ENCODE measurements around the gene OVOL3. TPM values are rescaled to one million over a fixed set of nuclear protein-coding genes. Genes with fewer than 3 reads are reported as not detected.

The OVOL3 gene
- total RNA-seq, 1 donor from 2014 or later = not detected

DNA sequence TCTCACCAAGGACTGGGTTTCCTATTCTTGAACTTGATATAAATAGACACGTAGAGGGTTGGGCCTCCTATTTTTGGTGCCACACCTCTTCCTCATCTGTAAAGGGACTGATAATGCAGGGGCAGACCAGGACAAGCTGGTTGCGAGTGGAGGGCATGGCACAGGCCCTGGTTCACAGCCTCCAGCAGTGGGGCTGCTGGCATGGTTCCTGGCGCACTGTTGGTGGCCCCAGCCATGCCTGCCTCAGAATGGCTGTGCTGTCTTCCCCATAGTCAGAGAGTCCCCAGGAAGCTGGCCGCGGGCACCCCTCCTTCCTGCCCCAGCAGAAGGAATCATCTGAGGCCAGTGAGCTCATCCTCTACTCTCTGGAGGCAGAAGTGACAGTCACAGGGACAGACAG lies 10.5 kb upstream of the OVOL3 start:
- no peaks in the 10 kb centered on the region for H3K36me3 Mint-ChIP-seq (ENCODE audit: unreplicated experiment)

DNA sequence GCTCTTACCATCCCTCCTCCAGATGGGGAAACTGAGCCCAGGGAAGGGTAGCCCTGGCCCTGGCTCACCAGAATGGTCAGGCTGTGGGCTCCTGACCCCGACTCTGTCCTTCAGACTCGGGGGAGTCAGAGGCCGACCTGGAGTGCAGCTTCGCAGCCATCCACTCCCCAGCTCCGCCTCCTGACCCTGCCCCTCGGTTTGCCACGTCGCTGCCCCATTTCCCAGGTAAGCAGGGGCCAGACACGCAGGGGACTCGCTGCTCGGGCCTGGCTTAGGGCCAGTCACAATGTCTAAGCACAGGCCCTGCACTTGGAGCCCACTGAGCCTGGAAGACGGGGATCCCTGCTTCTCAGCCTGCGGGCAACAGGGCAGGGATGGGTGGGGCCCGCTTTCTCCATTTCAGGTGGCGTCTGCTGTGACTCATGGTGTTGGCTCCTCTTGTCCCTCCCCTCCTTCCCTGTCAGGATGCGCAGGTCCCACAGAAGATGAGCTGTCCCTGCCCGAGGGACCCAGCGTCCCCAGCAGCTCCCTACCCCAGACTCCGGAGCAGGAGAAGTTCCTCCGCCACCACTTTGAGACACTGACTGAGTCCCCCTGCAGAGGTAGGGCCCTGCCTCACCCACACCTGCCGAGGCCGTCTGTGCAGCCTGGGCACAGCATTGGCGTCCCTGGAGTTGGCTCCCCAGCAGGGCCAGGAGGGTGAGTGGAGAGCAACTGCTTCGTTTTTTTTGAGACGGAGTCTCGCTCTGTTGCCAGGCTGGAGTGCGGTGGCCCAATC lies 9.2 kb upstream of the OVOL3 start:
- H3K9me3 Mint-ChIP-seq (ENCODE audit: unreplicated experiment) = peaks cover 6% of the 10 kb centered on the region
- no peaks in the 10 kb centered on the region for H3K36me3 Mint-ChIP-seq (ENCODE audit: unreplicated experiment)
- H3K4me1 Mint-ChIP-seq (ENCODE audit: low read depth, unreplicated experiment) = no peaks in the 10 kb centered on the region
- H3K4me3 Mint-ChIP-seq (ENCODE audit: unreplicated experiment) = no peak overlapping the region
- TF ChIP-seq, protein P1, sequence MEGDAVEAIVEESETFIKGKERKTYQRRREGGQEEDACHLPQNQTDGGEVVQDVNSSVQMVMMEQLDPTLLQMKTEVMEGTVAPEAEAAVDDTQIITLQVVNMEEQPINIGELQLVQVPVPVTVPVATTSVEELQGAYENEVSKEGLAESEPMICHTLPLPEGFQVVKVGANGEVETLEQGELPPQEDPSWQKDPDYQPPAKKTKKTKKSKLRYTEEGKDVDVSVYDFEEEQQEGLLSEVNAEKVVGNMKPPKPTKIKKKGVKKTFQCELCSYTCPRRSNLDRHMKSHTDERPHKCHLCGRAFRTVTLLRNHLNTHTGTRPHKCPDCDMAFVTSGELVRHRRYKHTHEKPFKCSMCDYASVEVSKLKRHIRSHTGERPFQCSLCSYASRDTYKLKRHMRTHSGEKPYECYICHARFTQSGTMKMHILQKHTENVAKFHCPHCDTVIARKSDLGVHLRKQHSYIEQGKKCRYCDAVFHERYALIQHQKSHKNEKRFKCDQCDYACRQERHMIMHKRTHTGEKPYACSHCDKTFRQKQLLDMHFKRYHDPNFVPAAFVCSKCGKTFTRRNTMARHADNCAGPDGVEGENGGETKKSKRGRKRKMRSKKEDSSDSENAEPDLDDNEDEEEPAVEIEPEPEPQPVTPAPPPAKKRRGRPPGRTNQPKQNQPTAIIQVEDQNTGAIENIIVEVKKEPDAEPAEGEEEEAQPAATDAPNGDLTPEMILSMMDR (IDR thresholded peaks at IDR 0.05; ENCODE audit: partially characterized antibody, unreplicated experiment) = no peak
- no peak for DNase-seq
- peaks cover 5% of the 10 kb centered on the region for H3K27me3 Mint-ChIP-seq (ENCODE audit: unreplicated experiment)
- H3K27ac Mint-ChIP-seq (ENCODE audit: unreplicated experiment) = no peak overlapping the region

More for the DNA sequence above, 10.5 kb upstream of the OVOL3 start:
- peaks cover 6% of the 10 kb centered on the region for H3K9me3 Mint-ChIP-seq (ENCODE audit: unreplicated experiment)
- TF ChIP-seq, protein P1 (IDR thresholded peaks at IDR 0.05; ENCODE audit: partially characterized antibody, unreplicated experiment) = no peak
- H3K27ac Mint-ChIP-seq (ENCODE audit: unreplicated experiment) = no peak overlapping the region
- peaks cover 5% of the 10 kb centered on the region for H3K27me3 Mint-ChIP-seq (ENCODE audit: unreplicated experiment)
- no peak for DNase-seq
- H3K4me1 Mint-ChIP-seq (ENCODE audit: low read depth, unreplicated experiment) = no peaks in the 10 kb centered on the region
- no peak overlapping the region for H3K4me3 Mint-ChIP-seq (ENCODE audit: unreplicated experiment)

DNA sequence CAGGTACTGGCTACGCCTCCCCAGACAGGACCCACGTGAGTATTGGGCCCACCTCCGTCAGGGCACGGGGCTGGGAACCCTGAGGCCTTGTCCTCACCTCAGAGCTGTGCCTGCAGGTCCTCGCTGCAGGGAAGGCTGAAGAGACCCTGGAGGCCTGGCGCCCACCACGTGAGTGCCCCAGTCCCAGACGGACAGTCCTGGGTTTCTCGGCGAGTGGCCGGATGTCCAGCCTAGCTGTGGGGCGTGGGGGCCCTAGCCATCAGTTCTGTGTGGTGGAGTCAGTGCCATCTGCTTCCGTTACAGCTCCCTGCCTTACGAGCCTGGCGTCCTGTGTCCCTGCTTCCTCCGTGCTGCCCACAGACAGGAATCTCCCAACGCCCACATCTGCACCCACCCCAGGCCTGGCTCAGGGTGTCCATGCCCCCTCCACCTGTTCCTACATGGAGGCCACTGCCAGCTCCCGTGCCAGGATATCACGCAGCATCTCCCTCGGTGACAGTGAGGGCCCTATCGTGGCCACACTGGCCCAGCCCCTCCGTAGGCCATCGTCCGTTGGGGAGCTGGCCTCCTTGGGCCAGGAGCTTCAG lies 7.8 kb upstream of the OVOL3 start:
- H3K27me3 Mint-ChIP-seq (ENCODE audit: unreplicated experiment) = peaks cover 5% of the 10 kb centered on the region
- DNase-seq = no peak
- H3K27ac Mint-ChIP-seq (ENCODE audit: unreplicated experiment) = no peak overlapping the region
- no peaks in the 10 kb centered on the region for H3K4me1 Mint-ChIP-seq (ENCODE audit: low read depth, unreplicated experiment)
- no peaks in the 10 kb centered on the region for H3K36me3 Mint-ChIP-seq (ENCODE audit: unreplicated experiment)
- H3K9me3 Mint-ChIP-seq (ENCODE audit: unreplicated experiment) = peaks cover 5% of the 10 kb centered on the region
- H3K4me3 Mint-ChIP-seq (ENCODE audit: unreplicated experiment) = no peak overlapping the region
- TF ChIP-seq, protein P1 (IDR thresholded peaks at IDR 0.05; ENCODE audit: partially characterized antibody, unreplicated experiment) = no peak

DNA sequence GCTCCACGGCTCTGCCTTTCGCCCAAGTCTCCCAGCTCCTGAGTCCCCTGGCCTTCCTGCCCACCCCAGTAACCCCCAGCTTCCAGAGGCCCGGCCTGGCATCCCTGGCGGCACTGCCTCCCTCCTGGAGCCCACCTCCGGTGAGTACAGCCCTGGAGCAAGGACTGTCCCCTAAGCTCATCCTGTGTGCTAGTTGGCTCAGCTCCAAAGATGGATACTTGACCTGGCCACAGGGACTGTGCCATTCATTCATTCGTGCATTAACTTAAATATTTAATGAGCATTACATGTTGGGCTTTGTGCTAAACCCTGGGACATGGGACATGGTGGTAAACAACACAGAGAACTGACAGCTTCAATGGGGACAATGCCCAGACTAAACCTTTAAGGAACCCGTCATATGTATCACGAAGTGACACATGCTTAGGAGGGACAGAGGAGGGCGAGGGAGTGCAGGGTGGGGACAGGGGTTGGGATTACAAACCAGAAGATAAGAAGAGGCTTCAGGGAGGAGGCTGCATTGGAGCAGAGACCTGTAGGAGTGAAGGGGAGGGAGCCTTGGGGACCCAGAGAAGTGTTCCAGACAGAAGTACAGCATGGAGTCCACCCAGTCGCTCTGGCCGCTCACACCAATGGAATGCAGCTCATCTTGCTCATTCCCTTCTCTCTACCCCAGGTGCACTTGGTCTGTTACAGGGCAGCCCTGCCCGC lies 6.9 kb upstream of the OVOL3 start:
- H3K27me3 Mint-ChIP-seq (ENCODE audit: unreplicated experiment) = peaks cover 5% of the 10 kb centered on the region

More for the DNA sequence above, 6.9 kb upstream of the OVOL3 start:
- Mint-ChIP-seq H3K4me3 (ENCODE audit: unreplicated experiment) (no peak overlapping the region), H3K4me1 (ENCODE audit: low read depth, unreplicated experiment) (no peaks in the 10 kb centered on the region), H3K27ac (ENCODE audit: unreplicated experiment) (no peak overlapping the region), H3K9me3 (ENCODE audit: unreplicated experiment) (peaks cover 5% of the 10 kb centered on the region), H3K36me3 (ENCODE audit: unreplicated experiment) (no peaks in the 10 kb centered on the region)
- no peak for DNase-seq
- TF ChIP-seq, protein P1 (IDR thresholded peaks at IDR 0.05; ENCODE audit: partially characterized antibody, unreplicated experiment) = no peak

All from glutamatergic neuron (in vitro differentiated cells).